C1 segment of cervical spinal cord (tissue), 14 donors: ENCODE measurements around the gene ZNF821.
A peak's percentile ranks its signal among the peaks of the same experiment; 100 is the strongest.
"Not testable (repeated sequence)": the region's sequence is repeated elsewhere in the genome, so short reads cannot be mapped to it uniquely, and the experiment has no call there.

Experiments
- DNase-seq, 14 donors: peaks; one replicate each; lab custom pipeline; 2025; lab: John Stamatoyannopoulos, UW

ZNF821 gene

GRCh38 chr16:71902656-71903365 lies 18.8 kb upstream of the ZNF821 start:
- DNase-seq = no peak

GRCh38 chr16:71899171-71899570 lies 15.2 kb upstream of the ZNF821 start:
- no peak for DNase-seq

GRCh38 chr16:71896764-71897368 lies 12.9 kb upstream of the ZNF821 start:
- no peak for DNase-seq

GRCh38 chr16:71895679-71896365 lies 11.8 kb upstream of the ZNF821 start:
- DNase-seq = peak in 3 of 14 donors; percentile 21 to 51 (median 36)

- DNase-seq = peak; percentile 50 to 98 (median 96)
Observed at GRCh38 chr16:71894921-71895678, 11.1 kb upstream of the ZNF821 start, which contains the start of gene IST1. Gene IST1 (plus strand): TSS chr16:71895531. CDS start chr16:71915641, 20,110 bp downstream.

GRCh38 chr16:71894229-71894920 lies 10.4 kb upstream of the ZNF821 start:
- DNase-seq = peak in 11 of 14 donors; percentile 23 to 59 (median 40)

- DNase-seq = no peak
Observed at GRCh38 chr16:71893888-71894228, 9.9 kb upstream of the ZNF821 start.

- no peak for DNase-seq
Observed at GRCh38 chr16:71889147-71889546, 5.2 kb upstream of the ZNF821 start.

- no peak for DNase-seq
Observed at GRCh38 chr16:71885261-71885650, 1.3 kb upstream of the ZNF821 start.

GRCh38 chr16:71883168-71883848 lies 674 bp downstream of the ZNF821 start:
- peak in 11 of 14 donors; percentile 30 to 69 (median 51) for DNase-seq

- DNase-seq = peak in 10 of 14 donors; percentile 2 to 82 (median 18)
Observed at GRCh38 chr16:71882505-71883167, 1.3 kb downstream of the ZNF821 start.

GRCh38 chr16:71880176-71880575 lies 3.8 kb downstream of the ZNF821 start:
- DNase-seq = no peak

- no peak for DNase-seq
Observed at GRCh38 chr16:71878911-71879310, 5.1 kb downstream of the ZNF821 start.

- no peak for DNase-seq
Observed at GRCh38 chr16:71873199-71873598, 10.8 kb downstream of the ZNF821 start.

- DNase-seq = no peak
Observed at GRCh38 chr16:71870818-71871217, 13.2 kb downstream of the ZNF821 start.

- DNase-seq = no peak
Observed at GRCh38 chr16:71869089-71869488, 14.9 kb downstream of the ZNF821 start.

- peak in 1 of 14 donors; percentile 54 for DNase-seq
Observed at GRCh38 chr16:71867939-71868338, 16.0 kb downstream of the ZNF821 start.

- not testable (repeated sequence) for DNase-seq
Observed at GRCh38 chr16:71867175-71867574, 16.8 kb downstream of the ZNF821 start.

GRCh38 chr16:71865173-71865863 lies 18.7 kb downstream of the ZNF821 start:
- DNase-seq = no peak

- no peak for DNase-seq
Observed at GRCh38 chr16:71863995-71864394, 20.0 kb downstream of the ZNF821 start.
